Activated CD4-positive, alpha-beta T cell treated with anti-CD3 and anti-CD28 coated beads for 4 hours (primary cell): Measurements from ENCODE around the gene ADM2.

Experiments used
- DNase-seq, 2 donors: peaks; one replicate each; pipeline ENCODE4 v3.0.0-alpha.2; 2020

ADM2 gene

DNA sequence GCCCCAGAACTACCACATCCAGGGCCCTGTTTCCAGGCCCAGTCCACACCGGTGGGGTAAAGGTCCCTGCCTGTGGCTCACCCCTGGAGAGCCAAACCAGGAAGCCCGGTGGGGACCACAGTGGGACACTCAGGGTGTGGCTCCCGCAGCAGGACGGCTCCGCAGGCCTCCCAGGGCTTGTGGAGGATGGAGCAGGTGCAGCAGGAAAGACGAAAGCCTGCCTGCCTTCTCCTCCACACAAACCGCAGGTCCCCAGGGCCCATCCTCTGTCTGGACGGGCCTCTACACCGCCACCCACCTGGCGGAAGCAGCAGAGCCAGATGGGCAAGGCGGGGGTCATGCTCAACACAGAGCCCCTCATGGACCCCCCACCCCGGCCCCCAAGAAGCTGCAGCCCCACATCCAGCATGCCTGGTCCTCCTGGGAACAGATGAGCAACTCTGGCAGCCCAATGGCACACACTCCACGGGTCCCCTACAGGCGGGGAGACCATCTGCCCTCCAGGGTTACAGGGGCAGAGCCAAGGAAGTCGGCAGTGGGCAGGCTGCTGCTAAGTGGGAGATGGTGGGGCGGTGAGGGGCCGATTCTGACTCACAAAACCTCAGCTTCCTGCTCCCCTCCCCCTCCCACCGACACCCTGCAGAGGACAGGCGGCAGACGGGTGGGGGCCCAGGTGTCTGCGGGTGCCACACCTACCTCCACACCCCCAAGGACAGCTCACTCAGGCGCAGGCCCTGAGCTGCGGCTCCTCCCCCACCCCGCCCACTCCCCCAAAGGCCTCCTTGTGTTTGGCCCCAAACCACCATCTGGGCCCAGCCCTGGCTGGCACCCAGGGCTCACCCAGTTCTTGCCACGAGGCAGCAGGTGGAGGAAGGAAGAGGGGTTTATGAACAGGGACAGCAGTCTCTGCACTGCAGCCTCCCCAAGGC is 11.7 kb upstream of the ADM2 start:
- DNase-seq, result peak; percentile 94 to 97

DNA sequence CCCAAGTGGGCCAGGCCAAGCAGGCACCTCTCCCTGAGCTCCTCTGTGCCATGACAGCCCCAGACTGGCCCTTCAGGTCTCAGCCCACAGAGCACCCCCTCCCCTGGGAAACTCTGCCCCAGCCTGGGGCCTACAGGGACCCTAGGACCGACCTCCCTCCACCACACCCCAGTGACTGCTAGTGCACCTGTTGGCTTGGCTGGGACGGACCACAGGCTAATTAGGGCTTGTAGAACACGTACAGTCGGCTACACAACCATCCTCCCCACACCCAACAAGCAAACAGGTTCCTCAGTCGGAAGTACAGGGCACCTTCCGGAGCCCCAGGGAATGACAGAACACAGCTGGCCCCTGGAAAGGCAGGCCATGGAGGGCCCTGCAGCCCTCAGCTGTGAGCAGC is 10.9 kb upstream of the ADM2 start:
- DNase-seq, result no peak

DNA sequence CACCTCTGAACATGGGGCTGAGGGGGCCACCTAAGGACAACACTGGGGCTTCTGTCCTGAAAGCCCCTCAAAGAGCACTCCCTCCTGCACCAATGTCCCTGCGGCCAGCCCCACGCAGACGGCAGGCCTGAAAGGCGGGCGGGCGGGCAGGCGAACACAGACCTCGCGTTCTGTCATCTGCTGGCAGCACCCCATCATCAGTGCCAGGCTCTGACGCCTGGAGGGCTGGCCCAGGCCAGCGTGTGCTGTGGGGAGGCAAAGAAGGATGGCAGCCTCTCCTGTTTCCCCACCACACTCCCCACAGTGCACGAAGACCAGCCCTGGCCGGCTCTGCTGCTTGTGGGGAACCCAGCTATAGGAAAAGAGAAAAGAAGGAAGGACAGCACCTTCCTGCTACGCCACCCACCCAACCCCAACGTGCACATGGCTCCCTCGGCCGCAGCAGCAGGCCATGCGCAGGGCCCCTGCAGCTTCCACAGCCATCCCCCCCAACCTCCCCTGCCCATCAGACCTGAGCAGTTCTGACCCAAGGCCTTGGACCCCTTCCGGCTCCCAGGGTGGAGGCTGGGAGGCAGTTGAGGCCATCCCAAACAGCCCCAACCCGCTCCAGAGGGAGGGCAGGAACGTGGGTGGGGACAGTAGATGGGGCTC is 10.0 kb upstream of the ADM2 start:
- DNase-seq, result no peak

DNA sequence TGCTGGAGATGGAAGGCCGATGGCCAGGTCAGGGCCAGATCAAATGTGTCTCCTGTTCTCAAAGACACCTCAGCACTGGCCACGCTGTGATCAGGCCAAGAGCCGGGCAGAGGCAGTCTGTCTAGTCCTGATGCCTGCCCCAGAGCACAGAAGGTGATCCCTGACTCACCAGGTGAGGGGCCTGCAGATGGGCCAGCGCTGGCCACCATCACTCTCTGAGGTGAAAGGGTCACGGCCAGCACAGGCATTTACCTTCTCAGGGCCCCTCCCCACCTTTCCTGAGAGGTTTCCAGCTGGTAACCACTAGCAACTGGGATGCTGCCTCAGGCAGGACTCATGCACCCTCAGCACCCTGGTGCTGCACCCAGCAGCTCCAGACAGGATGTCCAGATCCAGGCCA is 9.4 kb upstream of the ADM2 start:
- no peak for DNase-seq

DNA sequence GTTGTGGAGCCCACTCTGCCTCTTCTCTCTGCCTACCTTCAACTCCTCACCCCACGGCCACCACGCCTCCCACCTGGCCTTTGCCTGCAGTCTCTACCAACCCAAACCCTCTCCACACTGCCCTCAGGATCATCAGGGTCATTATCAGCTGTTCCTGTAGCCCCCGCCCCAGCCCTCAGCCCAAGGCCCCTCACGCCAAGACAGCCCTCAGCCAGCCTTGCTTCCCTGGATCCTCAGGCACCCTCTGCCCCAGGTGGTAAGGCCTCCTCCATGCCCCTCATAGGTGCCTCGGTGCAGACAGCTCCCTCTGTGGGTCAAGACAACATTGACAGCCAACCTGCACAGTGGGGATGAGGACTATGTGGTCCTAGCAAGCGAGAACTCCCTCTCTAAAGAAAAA is 8.3 kb upstream of the ADM2 start:
- peak; percentile 47 to 54 for DNase-seq

DNA sequence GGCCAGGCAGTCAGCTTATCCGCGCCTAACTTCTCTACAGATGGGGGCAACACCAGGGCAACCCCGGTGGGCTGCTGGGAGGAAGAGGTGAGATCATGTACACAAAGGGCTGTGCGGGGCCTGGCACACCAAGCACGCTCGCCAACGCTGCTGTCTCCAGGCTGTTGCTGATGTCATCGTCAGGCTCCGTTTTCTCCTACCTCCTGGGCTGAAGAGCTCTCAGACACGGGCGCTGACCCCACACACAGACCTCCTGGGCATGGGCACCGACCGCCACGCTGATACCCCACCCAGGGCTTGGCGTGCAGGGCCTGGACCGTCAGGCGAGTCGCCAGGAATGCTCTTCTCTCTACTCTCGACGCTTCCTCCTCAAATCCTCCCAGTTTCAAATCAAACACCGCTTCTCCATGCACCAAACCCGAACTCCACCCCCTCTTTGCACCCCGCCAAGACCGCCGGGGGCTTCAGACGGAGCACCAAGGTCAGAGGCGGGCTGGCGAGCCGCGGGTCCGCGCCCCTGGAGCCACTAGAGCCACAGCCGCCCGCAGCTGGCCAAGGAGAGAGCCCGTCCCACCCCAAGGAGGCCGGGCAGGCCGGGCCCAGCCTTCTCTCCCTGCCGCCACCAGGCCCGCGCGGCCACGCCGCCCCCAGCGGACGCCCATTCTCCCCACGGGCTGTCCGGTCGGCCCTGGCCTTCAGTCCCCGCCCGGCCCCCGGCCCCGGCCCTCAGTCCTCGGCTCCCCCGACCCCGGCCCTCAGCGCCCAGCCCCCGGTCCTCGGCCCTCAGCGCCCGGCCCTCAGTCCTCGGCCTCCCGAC is 7.3 kb upstream of the ADM2 start:
- no peak for DNase-seq

DNA sequence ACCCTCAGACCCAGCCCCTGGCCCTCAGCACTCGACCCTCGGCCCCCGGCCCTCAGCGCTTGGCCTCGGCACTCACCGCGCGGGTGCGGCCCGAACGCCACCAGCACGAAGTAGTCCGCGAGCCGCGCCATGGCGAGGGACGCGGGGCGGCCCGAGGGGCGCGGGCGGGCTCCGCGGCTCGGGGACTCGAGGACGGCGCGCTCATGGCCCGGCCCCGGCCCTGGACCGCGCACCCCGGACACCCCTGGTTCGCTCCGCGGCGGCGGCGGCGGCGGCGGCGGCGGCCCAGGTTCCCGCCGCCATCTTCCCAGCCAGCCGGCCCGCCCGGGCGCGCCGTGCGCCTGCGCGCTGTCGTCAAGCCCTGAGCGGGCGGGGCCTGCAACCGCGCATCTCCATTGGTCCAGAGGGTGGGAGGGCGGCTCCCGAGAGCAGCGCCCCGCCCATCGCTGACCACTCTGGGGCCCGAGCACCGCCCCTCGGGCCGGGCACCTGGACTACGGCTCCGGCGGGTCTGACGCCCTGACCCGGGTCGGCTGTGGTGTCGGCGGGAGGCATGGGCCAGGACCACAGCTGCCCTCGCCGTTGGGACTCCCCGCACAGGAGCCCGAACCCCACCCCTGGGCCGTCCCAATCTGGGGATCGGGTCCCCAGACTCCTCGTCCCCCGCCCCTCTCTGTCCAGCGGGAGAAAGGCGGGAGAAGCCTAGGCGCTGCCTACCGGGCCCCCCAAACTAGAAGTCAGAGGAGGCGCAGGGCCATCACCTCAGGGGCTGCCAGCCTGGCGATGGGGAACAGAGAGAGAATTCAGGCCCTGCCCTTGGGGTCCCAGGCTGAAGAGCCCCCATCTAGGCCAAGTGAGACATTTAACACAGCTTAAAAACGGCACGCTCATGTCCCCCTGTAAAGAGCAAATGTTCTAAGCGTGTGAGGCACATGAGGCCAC is 6.4 kb upstream of the ADM2 start, which contains the start of gene SBF1:
SBF1 (minus strand) TSS at position 326 of the 942 bp plus-strand sequence; CDS start at position 131, 195 bp downstream.
- peak; percentile 84 to 87 for DNase-seq

DNA sequence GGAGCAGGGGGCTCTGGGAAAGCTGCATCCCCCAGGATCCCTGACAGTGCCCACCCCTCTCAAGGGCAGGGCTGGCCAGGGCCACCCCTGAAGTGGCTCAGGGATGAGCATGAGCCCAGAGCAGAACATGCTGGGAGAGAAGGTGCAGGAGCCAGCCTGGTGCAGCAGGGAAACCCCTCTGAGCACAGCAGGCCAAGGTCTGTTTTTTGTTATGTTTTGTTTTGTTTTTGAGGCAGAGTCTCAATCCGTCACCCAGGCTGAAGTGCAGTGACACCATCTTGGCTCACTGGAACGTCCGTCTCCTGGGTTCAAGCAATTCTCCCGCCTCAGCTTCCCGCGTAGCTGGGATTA is 5.7 kb upstream of the ADM2 start:
- no peak for DNase-seq

DNA sequence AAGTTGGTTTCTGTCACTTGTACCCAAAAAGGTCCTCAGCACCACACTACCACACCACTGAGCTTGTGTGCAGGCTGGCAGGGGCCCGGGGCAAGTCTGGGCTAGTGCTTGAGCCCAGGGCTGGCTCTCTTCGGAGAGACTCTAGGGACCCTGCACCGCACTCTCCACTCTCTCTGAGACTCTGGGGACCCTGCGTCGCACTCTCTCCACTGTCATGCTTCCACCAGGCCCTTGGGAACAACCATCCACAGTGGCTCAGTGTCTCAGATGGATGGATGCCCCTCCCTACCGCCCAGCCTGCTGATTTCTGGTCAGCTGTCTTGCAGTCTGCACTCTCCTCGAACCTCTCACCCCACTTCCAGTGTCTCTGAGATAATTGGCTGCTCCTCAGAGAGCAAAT is 4.5 kb upstream of the ADM2 start:
- DNase-seq, result no peak

DNA sequence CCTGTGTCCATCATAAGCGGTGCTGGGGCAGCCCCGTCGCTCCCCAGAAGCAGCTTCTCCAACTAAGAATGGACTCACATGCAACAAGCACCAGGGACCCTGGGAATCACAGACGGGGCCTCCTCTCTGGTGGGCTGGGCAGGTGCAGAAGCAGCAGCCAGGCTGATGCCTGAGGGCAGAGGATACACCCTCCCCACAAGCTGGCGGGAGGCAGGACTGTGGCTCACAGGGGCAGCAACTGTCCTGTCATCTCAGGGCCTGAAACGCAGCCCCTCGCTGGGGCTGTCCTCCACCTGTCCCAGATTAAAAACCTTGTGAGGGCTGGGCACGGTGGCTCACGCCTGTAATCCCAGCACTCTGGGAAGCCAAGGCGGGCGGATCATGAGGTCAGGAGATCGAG is 3.4 kb upstream of the ADM2 start:
- no peak for DNase-seq

DNA sequence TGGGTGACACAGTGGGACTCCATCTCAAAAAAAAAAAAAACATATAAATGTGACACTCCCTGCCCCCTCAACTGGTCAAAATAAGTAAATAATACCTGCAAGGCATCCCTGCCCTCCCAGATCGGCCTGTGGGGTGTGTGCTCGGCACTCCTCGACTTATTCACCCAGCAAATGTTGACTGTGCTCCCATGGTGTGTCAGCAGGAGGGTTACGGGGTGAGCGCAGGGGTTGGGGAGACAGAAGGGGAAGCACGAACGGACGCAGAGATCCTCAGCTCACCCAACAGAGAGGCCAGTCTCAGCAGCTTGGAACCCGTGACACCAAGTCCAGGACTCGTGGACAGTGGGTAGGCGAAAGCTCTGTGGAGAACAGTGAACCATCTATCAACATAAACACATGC is 1.6 kb upstream of the ADM2 start:
- DNase-seq, result no peak

DNA sequence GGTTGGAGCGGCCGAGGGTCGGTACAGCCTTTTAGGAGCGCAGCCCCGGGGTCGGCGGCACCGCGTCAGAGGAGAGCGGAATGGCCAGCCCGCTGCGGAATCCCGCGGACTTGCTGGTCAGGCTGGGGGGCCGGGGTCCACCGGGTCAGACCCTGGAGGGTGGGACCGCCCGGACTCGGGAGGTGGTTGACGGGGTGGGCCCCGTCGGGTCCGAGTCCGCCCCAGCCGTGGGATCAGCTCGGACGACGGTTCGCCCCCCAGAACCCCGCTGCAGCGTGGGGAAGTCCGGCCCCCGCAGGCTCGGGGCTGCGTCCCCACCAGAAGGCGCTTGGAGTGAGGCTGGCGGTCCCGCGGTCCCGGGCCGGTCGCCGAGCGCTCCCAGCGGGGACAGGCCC is 301 bp upstream of the ADM2 start:
- no peak for DNase-seq

DNA sequence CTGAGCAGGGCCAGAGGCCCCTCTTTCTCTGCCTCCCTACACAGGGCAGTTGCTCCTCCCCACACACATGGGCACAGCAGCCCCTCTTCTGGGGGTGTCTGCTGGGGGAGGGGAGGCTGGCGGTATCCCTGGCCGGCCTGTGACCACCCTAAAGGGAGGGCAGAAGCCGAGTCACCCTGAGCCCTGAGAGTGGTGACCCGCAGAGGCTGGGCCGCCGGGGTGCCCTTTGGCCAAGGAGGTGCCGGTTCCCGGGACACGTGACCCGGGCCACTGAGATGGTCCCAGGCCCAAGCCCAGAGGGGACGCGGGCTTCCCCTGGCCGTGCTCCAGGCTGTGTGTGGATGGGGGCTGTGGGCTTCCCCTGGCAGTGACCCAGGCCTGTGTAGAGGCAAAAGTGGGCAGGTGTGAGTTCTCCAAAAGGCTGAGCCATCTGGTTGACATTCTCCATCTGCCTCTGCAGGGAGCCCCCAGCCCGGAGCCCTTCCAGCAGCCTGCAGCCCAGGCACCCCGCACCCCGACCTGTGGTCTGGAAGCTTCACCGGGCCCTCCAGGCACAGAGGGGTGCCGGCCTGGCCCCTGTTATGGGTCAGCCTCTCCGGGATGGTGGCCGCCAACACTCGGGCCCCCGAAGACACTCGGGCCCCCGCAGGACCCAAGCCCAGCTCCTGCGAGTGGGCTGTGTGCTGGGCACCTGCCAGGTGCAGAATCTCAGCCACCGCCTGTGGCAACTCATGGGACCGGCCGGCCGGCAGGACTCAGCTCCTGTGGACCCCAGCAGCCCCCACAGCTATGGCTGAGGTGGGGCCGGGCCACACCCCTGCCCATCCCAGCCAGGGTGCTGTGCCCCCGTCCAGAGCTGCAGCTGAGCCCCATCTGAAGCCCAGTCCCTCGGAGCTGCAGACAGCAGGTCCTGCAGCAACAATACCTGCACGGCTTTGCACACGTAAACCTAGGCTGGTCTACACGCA is 1.0 kb downstream of the ADM2 start:
- no peak for DNase-seq

DNA sequence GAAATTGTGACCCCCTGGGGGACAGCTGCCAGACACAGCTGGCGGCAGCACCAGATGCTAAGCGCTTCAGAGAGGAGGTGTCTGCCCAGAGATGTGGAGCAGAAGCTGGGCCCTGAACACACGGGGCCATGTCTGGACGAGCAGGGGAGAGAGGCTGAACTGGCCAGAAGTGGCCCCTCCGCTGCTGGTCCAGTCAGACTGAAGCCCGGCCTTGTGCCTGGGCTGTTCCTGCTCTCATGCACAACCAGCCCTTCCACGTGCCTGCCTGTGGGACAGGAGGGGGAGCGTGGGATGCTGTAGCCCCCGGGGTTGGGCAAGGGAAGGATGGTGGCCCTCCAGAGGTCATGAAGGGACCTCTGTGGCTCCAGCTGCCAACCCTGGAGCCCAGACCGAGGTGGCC is 1.8 kb downstream of the ADM2 start:
- DNase-seq, result no peak

DNA sequence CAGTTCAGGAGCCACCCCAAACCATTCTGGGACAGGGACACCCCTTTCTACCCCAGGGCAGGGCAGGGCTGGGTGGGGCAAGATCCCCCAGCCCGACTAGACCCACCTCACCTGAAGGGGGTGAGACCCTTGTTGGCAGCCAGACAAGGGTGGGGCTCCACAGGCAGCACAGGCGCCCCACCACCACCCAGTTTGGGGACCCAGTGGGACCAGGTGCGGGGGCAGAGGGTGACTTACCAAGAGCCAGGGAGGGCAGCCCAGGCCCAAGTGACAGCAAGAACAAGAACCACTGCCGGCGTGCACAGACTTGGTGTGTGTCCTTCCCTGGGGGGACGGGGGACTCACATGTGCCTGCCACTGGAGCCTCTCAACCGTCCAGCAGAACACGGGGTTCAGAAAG is 2.2 kb downstream of the ADM2 start:
- DNase-seq, result no peak

DNA sequence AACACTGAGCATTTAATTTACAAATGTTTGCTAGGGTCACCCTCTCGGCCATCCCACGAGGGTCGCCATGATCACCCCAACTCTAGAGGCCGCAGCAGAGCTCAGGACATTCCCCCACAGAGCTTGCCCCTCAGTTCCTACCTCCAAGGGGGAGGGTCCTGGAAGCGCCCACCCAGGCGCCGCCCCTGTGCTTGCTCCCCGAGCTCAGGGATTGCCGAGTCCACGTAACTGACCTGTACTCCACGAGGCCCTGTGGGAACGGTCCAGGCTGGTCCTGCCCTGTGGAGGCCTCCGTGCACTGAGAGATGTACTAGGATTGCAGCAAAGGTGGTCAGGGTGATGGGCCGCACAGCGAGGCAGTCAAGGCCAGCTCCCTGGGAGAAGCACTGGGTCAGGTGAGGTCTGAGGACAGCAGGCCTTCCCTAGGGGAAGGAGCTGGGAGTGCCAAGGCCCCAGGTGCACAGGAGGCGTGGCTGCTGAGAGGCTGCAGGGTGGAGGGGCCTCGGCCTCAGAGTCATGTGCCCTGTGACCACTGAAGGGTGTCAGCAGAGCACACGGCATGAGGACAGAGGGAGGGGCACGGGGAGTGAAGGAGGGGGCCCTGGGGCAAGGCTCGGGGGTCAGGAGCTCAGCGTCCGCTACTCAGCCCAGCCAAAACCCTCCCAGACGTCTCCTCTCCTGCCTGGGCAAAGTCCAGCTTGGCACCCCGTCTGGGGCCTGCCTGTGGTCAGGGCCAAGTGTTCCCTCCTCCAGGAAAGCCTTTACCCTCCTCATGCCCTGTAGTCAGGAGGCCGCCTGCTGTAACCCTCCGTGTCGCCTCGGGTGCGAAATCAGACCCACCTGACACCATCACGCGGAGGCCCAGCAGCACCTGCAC is 2.9 kb downstream of the ADM2 start:
- no peak for DNase-seq

DNA sequence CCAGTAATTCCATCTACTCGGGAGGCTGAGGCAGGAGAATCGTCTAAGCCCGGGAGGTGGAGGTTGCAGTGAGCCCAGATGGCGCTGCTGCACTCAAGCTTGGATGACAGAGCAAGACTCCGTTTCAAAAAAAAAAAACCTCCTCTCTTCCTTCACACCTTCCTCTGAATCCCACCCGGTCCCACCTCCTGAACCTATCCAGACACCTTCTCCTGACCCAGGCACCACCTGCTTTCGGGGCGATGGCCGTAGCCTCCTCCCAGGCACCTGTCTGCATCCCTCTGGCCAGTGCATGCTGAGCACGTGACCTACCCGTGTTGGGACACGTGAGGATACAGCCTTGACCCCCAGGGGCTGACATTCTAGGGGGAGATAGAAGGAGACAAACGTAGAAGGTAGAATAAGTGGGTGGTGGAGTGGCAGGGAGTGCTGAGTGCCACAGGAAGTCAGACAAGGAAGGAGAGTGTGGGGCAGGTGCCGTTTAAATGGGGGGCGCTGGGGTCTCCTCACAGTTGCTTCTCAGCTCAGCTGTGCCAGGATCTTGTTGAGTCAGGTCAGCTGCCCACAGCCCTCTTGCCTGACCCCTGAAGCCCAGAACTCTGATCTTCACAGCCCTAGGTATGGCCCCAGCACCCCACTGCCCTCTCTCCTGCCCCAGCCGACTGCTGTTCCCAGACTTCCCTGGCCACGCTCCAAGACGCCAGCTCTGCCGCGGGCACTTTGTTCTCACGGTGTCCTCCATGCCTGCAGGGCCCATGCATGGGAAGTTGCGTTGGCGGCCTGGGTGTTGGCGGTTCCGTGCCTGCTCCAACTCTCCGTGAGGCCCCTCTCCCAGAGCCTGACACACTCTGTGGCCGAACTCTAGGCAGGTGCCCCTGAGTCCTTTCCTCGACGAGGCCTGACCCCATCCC is 4.1 kb downstream of the ADM2 start:
- no peak for DNase-seq

DNA sequence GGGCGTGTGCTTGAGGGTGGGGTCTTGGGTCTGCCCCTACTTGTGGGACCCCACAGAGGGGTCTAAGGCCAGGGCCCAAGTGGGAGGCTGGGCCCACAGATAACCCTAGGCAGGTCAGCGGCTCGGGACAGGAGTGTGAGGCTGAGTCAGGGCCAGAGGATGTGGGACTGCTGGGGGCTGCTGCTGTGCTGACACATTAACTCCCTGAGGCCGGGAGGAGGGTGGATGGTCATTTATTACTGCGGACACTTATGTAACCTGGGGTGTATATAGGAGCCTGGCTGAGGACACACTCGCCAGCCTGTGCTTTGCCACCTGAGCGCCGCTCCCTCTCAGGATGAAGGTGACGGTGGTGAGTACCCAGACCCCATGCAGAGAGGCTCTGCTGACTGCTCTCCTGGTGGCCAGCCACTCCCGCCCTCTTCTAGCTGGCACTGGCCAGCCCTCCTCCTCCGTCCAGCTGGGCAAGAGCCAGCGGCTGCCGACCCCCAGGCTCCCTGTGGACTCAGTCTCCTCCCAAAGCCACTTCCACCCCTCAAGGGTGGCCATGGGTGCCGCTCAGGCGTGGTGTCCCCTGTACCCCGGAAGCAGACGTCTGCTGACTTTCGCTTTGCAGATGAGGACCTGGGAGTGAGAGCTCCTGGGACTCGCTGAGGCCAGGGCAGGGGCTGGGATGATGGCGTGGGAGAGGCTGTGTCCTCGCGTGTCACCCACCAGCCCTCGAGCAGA is 5.4 kb downstream of the ADM2 start, which contains the start of gene MIOX:
MIOX (plus strand) TSS at position 299 of the 729 bp plus-strand sequence; CDS start at position 338, 39 bp downstream.
- DNase-seq, result no peak
